Chondrocyte (in vitro differentiated cells): ENCODE data around the gene IL37. TPM values are rescaled to one million over a fixed set of nuclear protein-coding genes. Genes with fewer than 3 reads are reported as not detected.
"Not testable (repeated sequence)": the region's sequence is repeated elsewhere in the genome, so short reads cannot be mapped to it uniquely, and the experiment has no call there.

ENCODE experiments used
- DNase-seq: peaks from one replicate; pipeline ENCODE4 v3.0.0; 2021; ENCODE audit warnings: mixed read lengths, low spot score
- H3K27ac Mint-ChIP-seq: one replicate; pipeline ENCODE4 v1.8.0; 2021; ENCODE audit warnings: mild to moderate bottlenecking, moderate library complexity, mixed read lengths; ENCODE audit not compliant: unreplicated experiment
- H3K27me3 Mint-ChIP-seq: 2 replicates; pipeline ENCODE4 v1.8.0; 2021; ENCODE audit warnings: low read depth, mixed read lengths
- H3K36me3 Mint-ChIP-seq: 2 replicates; pipeline ENCODE4 v1.8.0; 2021; ENCODE audit warnings: low read depth, mixed read lengths
- H3K4me1 Mint-ChIP-seq: 2 replicates; pipeline ENCODE4 v1.8.0; 2021; ENCODE audit warnings: low read depth, mild to moderate bottlenecking, mixed read lengths
- H3K4me3 Mint-ChIP-seq: one replicate; pipeline ENCODE4 v1.8.0; 2021; ENCODE audit warnings: mild to moderate bottlenecking, moderate library complexity, mixed read lengths; ENCODE audit not compliant: unreplicated experiment
- H3K9me3 Mint-ChIP-seq: 2 replicates; pipeline ENCODE4 v1.8.0; 2021; ENCODE audit warnings: low read depth, mixed read lengths
- CTCF ChIP-seq: fragments of 200-600 bp; sonication (generic); IDR thresholded peaks from 2 replicates; pipeline ENCODE4 v1.5.0; 2021; ENCODE audit warnings: antibody characterized with exemption, mild to moderate bottlenecking, moderate library complexity
- total RNA-seq: library from RNA; stranded (reverse); gene quantifications from 3 replicates; pipeline ENCODE4 v1.2.1, GENCODE V29; 2021

The IL37 gene
- total RNA-seq, 1 donor from 2014 or later = not detected

DNA sequence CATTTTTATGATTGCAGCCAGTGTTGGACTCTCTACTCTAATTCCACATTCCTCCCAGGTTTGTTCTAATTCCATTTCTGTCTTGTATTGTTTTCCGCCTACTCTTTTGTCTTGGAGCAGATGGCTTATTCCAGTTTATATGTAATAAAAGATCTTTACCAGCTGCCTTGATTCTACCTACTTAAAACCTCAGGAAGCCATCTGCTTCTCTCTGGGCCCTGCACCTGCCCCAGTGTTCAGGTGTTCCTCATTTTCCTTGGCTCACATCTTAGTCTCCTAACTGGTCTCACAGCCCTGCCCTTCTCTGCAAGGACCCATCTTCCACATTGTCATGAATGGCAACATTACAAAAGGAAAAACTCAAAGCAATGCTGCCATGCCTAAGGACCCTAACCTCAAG is 21.0 kb upstream of the IL37 start:
- DNase-seq = no peak
- H3K36me3 Mint-ChIP-seq = no peaks in the 10 kb centered on the region
- H3K9me3 Mint-ChIP-seq = no peaks in the 10 kb centered on the region
- H3K4me1 Mint-ChIP-seq = no peaks in the 10 kb centered on the region
- TF ChIP-seq CTCF = no peak
- H3K27ac Mint-ChIP-seq = no peak overlapping the region
- no peaks in the 10 kb centered on the region for H3K27me3 Mint-ChIP-seq
- H3K4me3 Mint-ChIP-seq = no peak overlapping the region

DNA sequence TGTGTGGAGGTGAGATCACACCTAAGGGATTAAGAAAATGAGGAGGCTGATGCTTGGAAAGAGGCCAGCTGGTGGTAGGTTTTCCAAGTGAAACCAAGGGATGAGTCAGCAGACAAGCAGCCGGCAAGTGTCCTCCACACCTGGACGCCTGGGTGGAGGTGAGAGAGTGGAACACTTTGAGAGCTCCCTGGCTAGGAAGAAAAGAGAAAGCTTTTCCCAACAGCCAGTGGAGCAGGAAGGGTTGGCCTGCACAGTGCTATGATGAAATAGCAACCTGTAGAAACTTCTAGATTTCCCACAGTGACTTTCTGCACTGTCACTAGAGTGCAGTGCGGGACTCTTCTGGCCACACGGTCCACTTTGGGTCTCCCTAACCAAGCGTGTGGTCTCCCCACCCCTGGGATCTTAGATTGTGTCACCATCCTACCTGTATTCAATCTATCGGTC is 19.6 kb upstream of the IL37 start:
- Mint-ChIP-seq H3K36me3 (no peaks in the 10 kb centered on the region), H3K27ac (no peak overlapping the region), H3K27me3 (peaks cover 3% of the 10 kb centered on the region), H3K4me1 (no peaks in the 10 kb centered on the region), H3K4me3 (no peak overlapping the region), H3K9me3 (no peaks in the 10 kb centered on the region)
- DNase-seq = no peak
- no peak for TF ChIP-seq CTCF

DNA sequence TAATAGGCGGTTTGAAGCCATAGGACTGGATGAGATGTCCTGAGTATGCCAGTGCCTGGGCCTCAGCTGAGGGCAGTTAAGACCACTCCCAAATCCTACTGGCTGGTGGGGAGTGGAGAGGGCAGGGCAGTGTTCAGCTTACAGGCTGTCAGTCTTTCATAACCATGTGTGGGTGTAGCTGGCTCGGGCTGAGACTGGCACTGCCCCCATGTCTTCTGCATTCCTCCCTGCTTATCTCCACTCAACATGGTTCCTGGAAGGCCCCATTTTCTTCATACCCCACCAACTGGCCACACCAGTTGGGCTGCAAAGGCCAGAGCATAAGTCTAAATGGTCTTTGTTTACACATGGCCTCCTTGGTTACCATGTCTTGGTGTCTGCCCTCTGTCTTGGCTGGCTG is 17.2 kb upstream of the IL37 start:
- no peak overlapping the region for H3K27ac Mint-ChIP-seq
- H3K4me3 Mint-ChIP-seq = no peak overlapping the region
- H3K27me3 Mint-ChIP-seq = peaks cover 13% of the 10 kb centered on the region
- no peaks in the 10 kb centered on the region for H3K4me1 Mint-ChIP-seq
- DNase-seq = no peak
- H3K9me3 Mint-ChIP-seq = no peaks in the 10 kb centered on the region
- H3K36me3 Mint-ChIP-seq = peaks cover 2% of the 10 kb centered on the region
- no peak for TF ChIP-seq CTCF

GRCh38 chr2:112896909-112897623 is 13.9 kb upstream of the IL37 start:
- no peak for TF ChIP-seq CTCF
- no peak overlapping the region for H3K27ac Mint-ChIP-seq
- H3K27me3 Mint-ChIP-seq = peaks cover 13% of the 10 kb centered on the region
- no peaks in the 10 kb centered on the region for H3K4me1 Mint-ChIP-seq
- DNase-seq = no peak
- peaks cover 2% of the 10 kb centered on the region for H3K36me3 Mint-ChIP-seq
- no peak overlapping the region for H3K4me3 Mint-ChIP-seq
- H3K9me3 Mint-ChIP-seq = no peaks in the 10 kb centered on the region

GRCh38 chr2:112897624-112897978 is 13.4 kb upstream of the IL37 start:
- no peak for TF ChIP-seq CTCF
- Mint-ChIP-seq H3K27me3 (peaks cover 13% of the 10 kb centered on the region), H3K4me1 (no peaks in the 10 kb centered on the region), H3K4me3 (no peak overlapping the region), H3K9me3 (no peaks in the 10 kb centered on the region), H3K36me3 (peaks cover 2% of the 10 kb centered on the region), H3K27ac (no peak overlapping the region)
- DNase-seq = no peak

GRCh38 chr2:112901431-112902065 is 9.4 kb upstream of the IL37 start:
- H3K9me3 Mint-ChIP-seq, H3K27me3 Mint-ChIP-seq, H3K27ac Mint-ChIP-seq, H3K4me1 Mint-ChIP-seq, DNase-seq, H3K36me3 Mint-ChIP-seq, H3K4me3 Mint-ChIP-seq: not testable (repeated sequence)
